Parathyroid adenoma (tissue), 2 donors: Measurements from ENCODE around the gene KCND3.

Source experiments
- H2AFZ ChIP-seq: fragments of 300-600 bp; sonication (generic); one replicate; pipeline ENCODE4 v1.7.0; 2017; ENCODE audit warnings: antibody characterized with exemption, mild to moderate bottlenecking
- H3K27ac ChIP-seq: fragments of 300-600 bp; sonication (generic); one replicate; pipeline ENCODE4 v1.7.0; 2017
- H3K27me3 ChIP-seq: fragments of 300-600 bp; sonication (generic); one replicate; pipeline ENCODE4 v1.7.0; 2017; ENCODE audit warnings: low read length; ENCODE audit not compliant: control insufficient read depth, insufficient read depth
- H3K36me3 ChIP-seq: fragments of 300-600 bp; sonication (generic); one replicate; pipeline ENCODE4 v1.7.0; 2017; ENCODE audit warnings: low read length; ENCODE audit not compliant: control insufficient read depth, insufficient read depth
- H3K4me1 ChIP-seq: fragments of 300-600 bp; sonication (generic); one replicate; pipeline ENCODE4 v1.7.0; 2017; ENCODE audit warnings: control low read depth
- H3K4me2 ChIP-seq: fragments of 300-600 bp; sonication (generic); one replicate; pipeline ENCODE4 v1.7.0; 2017; ENCODE audit warnings: low read length
- H3K4me3 ChIP-seq: fragments of 300-600 bp; sonication (generic); one replicate; pipeline ENCODE4 v1.7.0; 2017; ENCODE audit warnings: low read depth, low read length
- H3K79me2 ChIP-seq: fragments of 300-600 bp; sonication (generic); one replicate; pipeline ENCODE4 v1.7.0; 2017; ENCODE audit warnings: control low read depth
- H3K9ac ChIP-seq: fragments of 300-600 bp; sonication (generic); one replicate; pipeline ENCODE4 v1.7.0; 2017; ENCODE audit warnings: mild to moderate bottlenecking
- H3K9me3 ChIP-seq: fragments of 300-600 bp; sonication (generic); one replicate; pipeline ENCODE4 v1.7.0; 2017; ENCODE audit warnings: low read length; ENCODE audit not compliant: control insufficient read depth
- CTCF ChIP-seq: fragments of 300-600 bp; sonication (generic); IDR thresholded peaks from one replicate; pipeline ENCODE4 v1.7.0; 2017; ENCODE audit warnings: antibody characterized with exemption, mild to moderate bottlenecking
- donor health status: primary hyperparathyroidism.

Gene KCND3

GRCh38 chr1:111958851-111959250, 30.6 kb downstream of the KCND3 start:
- H3K9me3 ChIP-seq, result no peaks in the 10 kb centered on the region
- H2AFZ ChIP-seq, result no peak overlapping the region
- no peak overlapping the region for H3K9ac ChIP-seq
- no peaks in the 10 kb centered on the region for H3K4me1 ChIP-seq
- no peaks in the 10 kb centered on the region for H3K79me2 ChIP-seq
- no peaks in the 10 kb centered on the region for H3K36me3 ChIP-seq
- TF ChIP-seq CTCF, result no peak
- no peaks in the 10 kb centered on the region for H3K27me3 ChIP-seq
- H3K27ac ChIP-seq, result no peak overlapping the region
- no peak overlapping the region for H3K4me2 ChIP-seq
- H3K4me3 ChIP-seq, result no peak overlapping the region

GRCh38 chr1:111958075-111958474, 31.4 kb downstream of the KCND3 start:
- Histone ChIP-seq H3K9me3 (no peaks in the 10 kb centered on the region), H3K27me3 (no peaks in the 10 kb centered on the region), H3K36me3 (no peaks in the 10 kb centered on the region), H3K4me3 (no peak overlapping the region), H3K4me2 (no peak overlapping the region), H3K4me1 (no peaks in the 10 kb centered on the region), H3K79me2 (no peaks in the 10 kb centered on the region), H3K9ac (no peak overlapping the region), H2AFZ (no peak overlapping the region), H3K27ac (no peak overlapping the region)
- no peak for TF ChIP-seq CTCF

- no peak overlapping the region for H3K4me2 ChIP-seq
- no peak overlapping the region for H3K27ac ChIP-seq
- H3K36me3 ChIP-seq, result no peaks in the 10 kb centered on the region
- no peak for TF ChIP-seq CTCF
- no peaks in the 10 kb centered on the region for H3K27me3 ChIP-seq
- no peak overlapping the region for H3K4me3 ChIP-seq
- no peaks in the 10 kb centered on the region for H3K9me3 ChIP-seq
- no peak overlapping the region for H3K9ac ChIP-seq
- no peaks in the 10 kb centered on the region for H3K79me2 ChIP-seq
- no peaks in the 10 kb centered on the region for H3K4me1 ChIP-seq
- H2AFZ ChIP-seq, result no peak overlapping the region
These were observed 33.2 kb downstream of the KCND3 start for GRCh38 chr1:111956155-111956771.

GRCh38 chr1:111955755-111956154, 33.7 kb downstream of the KCND3 start:
- no peak for TF ChIP-seq CTCF

GRCh38 chr1:111953797-111954196, 35.7 kb downstream of the KCND3 start:
- no peak for TF ChIP-seq CTCF
- H3K4me1 ChIP-seq, result no peaks in the 10 kb centered on the region
- H3K4me3 ChIP-seq, result no peak overlapping the region
- H2AFZ ChIP-seq, result no peak overlapping the region
- no peaks in the 10 kb centered on the region for H3K9me3 ChIP-seq
- H3K27me3 ChIP-seq, result no peaks in the 10 kb centered on the region
- H3K27ac ChIP-seq, result no peak overlapping the region
- H3K4me2 ChIP-seq, result no peak overlapping the region
- no peak overlapping the region for H3K9ac ChIP-seq
- no peaks in the 10 kb centered on the region for H3K79me2 ChIP-seq
- H3K36me3 ChIP-seq, result no peaks in the 10 kb centered on the region

More at GRCh38 chr1:111955755-111956154, 33.7 kb downstream of the KCND3 start:
- Histone ChIP-seq H3K4me3 (no peak overlapping the region), H3K9me3 (no peaks in the 10 kb centered on the region), H3K27me3 (no peaks in the 10 kb centered on the region), H3K9ac (no peak overlapping the region), H3K4me2 (no peak overlapping the region), H3K4me1 (no peaks in the 10 kb centered on the region), H3K79me2 (no peaks in the 10 kb centered on the region), H3K27ac (no peak overlapping the region), H2AFZ (no peak overlapping the region), H3K36me3 (no peaks in the 10 kb centered on the region)
